ENCODE measurements around the gene R3HCC1L.
A peak's percentile ranks its signal among the peaks of the same experiment; 100 is the strongest.

R3HCC1L gene

DNA sequence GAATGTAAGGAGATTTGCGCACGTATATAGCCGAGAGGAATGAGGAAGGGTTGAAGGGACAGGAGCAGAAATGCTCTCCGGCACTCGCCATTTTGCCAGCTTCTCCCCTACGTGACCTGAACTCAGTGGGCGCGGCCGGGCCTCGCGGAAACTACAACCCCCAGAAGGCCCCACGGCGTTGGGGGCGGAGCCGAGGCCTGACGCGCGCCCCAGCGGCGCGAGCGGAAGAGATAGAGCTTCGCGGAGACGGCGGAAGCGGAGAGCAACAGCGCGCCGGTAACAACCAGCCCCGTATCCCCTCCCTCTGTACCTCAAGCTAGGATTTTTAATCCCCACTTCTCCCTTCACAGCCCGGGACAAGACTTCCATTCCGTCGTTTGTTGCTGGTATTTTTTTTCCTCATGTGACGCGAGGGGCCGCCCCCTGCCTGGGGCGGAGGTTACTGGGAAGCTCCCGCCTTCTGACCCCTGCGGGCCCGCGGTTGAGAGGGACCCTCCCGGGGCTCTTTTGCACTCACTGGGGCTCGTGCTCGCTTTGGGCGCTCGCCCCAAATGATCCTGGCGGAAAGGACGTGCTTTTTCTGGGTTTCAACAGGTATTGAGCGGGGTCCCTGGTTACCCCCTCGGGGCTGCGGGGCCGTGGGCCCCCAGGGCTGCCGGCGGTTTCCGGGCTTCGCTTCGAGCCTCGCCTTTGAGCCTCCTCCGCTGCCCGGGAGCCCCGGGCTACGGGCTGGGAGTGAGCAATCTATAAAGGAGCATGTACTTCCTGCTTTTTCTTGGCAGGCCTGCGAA, at the start of gene R3HCC1L (continued):
- TF ChIP-seq, protein P1, sequence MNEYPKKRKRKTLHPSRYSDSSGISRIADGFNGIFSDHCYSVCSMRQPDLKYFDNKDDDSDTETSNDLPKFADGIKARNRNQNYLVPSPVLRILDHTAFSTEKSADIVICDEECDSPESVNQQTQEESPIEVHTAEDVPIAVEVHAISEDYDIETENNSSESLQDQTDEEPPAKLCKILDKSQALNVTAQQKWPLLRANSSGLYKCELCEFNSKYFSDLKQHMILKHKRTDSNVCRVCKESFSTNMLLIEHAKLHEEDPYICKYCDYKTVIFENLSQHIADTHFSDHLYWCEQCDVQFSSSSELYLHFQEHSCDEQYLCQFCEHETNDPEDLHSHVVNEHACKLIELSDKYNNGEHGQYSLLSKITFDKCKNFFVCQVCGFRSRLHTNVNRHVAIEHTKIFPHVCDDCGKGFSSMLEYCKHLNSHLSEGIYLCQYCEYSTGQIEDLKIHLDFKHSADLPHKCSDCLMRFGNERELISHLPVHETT (tag by site-specific recombination; IDR thresholded peaks at IDR 0.05), result peak; percentile 28; the same call in 1 of the 2 replicates
- TF ChIP-seq ZNF701 (tag by site-specific recombination; IDR thresholded peaks at IDR 0.05) (no peak), GLI4 (tag by site-specific recombination; IDR thresholded peaks at IDR 0.05) (no peak)
- TF ChIP-seq, protein P2, sequence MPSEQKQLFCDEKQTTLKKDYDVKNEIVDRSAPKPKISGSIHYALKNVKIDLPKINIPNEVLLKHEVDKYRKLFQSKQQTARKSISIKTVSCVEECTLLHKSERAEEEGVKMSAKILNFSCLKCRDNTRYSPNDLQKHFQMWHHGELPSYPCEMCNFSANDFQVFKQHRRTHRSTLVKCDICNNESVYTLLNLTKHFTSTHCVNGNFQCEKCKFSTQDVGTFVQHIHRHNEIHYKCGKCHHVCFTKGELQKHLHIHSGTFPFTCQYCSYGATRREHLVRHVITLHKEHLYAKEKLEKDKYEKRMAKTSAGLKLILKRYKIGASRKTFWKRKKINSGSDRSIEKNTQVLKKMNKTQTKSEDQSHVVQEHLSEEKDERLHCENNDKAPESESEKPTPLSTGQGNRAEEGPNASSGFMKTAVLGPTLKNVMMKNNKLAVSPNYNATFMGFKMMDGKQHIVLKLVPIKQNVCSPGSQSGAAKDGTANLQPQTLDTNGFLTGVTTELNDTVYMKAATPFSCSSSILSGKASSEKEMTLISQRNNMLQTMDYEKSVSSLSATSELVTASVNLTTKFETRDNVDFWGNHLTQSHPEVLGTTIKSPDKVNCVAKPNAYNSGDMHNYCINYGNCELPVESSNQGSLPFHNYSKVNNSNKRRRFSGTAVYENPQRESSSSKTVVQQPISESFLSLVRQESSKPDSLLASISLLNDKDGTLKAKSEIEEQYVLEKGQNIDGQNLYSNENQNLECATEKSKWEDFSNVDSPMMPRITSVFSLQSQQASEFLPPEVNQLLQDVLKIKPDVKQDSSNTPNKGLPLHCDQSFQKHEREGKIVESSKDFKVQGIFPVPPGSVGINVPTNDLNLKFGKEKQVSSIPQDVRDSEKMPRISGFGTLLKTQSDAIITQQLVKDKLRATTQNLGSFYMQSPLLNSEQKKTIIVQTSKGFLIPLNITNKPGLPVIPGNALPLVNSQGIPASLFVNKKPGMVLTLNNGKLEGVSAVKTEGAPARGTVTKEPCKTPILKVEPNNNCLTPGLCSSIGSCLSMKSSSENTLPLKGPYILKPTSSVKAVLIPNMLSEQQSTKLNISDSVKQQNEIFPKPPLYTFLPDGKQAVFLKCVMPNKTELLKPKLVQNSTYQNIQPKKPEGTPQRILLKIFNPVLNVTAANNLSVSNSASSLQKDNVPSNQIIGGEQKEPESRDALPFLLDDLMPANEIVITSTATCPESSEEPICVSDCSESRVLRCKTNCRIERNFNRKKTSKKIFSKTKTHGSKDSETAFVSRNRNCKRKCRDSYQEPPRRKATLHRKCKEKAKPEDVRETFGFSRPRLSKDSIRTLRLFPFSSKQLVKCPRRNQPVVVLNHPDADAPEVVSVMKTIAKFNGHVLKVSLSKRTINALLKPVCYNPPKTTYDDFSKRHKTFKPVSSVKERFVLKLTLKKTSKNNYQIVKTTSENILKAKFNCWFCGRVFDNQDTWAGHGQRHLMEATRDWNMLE (tag by site-specific recombination; conservative IDR thresholded peaks at IDR 0.05; ENCODE audit: low read depth), result peak; percentile 16; the same call in 1 of the 2 replicates

DNA sequence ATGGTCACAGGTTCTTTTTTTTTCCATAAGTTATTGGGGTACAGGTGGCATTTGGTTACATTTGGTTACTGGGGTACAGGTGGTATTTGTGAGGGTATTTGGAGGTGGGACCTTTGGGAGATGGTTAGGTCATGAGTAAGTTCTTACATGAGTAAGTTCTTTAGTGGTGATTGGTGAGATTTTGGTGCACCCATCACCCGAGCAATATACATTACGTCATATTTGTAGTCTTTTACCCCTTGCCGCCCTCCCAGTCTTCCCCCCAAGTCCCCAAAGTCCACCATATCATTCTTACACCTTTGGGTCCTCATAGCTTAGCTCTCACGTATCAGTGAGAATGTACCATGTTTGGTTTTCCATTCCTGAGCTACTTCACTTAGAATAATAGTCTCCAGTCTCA, 49.2 kb upstream of the R3HCC1L start:
- no peaks in the 10 kb centered on the region for H3K4me1 ChIP-seq (ENCODE audit: control insufficient read depth, insufficient read depth, low read length)
- TF ChIP-seq KLF1 (tag by site-specific recombination; IDR thresholded peaks at IDR 0.05) (no peak), ZNF473 (tag by site-specific recombination; IDR thresholded peaks at IDR 0.05) (no peak), ZBTB17 (tag by site-specific recombination; IDR thresholded peaks at IDR 0.05) (no peak), ZNF394 (tag by site-specific recombination; IDR thresholded peaks at IDR 0.05; ENCODE audit: borderline replicate concordance) (no peak), ZNF211 (tag by site-specific recombination; IDR thresholded peaks at IDR 0.05; ENCODE audit: low read depth) (no peak)
- TF ChIP-seq, protein P3, sequence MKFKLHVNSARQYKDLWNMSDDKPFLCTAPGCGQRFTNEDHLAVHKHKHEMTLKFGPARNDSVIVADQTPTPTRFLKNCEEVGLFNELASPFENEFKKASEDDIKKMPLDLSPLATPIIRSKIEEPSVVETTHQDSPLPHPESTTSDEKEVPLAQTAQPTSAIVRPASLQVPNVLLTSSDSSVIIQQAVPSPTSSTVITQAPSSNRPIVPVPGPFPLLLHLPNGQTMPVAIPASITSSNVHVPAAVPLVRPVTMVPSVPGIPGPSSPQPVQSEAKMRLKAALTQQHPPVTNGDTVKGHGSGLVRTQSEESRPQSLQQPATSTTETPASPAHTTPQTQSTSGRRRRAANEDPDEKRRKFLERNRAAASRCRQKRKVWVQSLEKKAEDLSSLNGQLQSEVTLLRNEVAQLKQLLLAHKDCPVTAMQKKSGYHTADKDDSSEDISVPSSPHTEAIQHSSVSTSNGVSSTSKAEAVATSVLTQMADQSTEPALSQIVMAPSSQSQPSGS (tag by site-specific recombination; IDR thresholded peaks at IDR 0.05; ENCODE audit: low read depth), result peak; percentile 54; the same call in 1 of the 2 replicates
- TF ChIP-seq, protein P2 (tag by site-specific recombination; conservative IDR thresholded peaks at IDR 0.05; ENCODE audit: low read depth), result no peak
- TF ChIP-seq, protein P4, sequence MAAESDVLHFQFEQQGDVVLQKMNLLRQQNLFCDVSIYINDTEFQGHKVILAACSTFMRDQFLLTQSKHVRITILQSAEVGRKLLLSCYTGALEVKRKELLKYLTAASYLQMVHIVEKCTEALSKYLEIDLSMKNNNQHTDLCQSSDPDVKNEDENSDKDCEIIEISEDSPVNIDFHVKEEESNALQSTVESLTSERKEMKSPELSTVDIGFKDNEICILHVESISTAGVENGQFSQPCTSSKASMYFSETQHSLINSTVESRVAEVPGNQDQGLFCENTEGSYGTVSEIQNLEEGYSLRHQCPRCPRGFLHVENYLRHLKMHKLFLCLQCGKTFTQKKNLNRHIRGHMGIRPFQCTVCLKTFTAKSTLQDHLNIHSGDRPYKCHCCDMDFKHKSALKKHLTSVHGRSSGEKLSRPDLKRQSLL (tag by site-specific recombination; IDR thresholded peaks at IDR 0.05), result no peak
- no peak overlapping the region for H3K4me3 ChIP-seq (ENCODE audit: low read depth, low read length)
- no peaks in the 10 kb centered on the region for H3K9me3 ChIP-seq (ENCODE audit: control insufficient read depth, insufficient read depth, low read depth, low read length)
- CTCF ChIA-PET, result no interaction called here
- H3K36me3 ChIP-seq (ENCODE audit: control insufficient read depth in 2 of 2, insufficient read depth in 1 of 2, low read length in 2 of 2), result no peaks in the 10 kb centered on the region
- H3K27ac ChIP-seq (ENCODE audit: extremely low read depth, low read depth, low read length), result no peak overlapping the region
- POLR2A ChIA-PET, result no interaction called here

Data from HEK293 (cell line).